HepG2 (cell line): ENCODE data around the gene SEPTIN2. TPM values are rescaled to one million over a fixed set of nuclear protein-coding genes. Genes with fewer than 3 reads are reported as not detected.

Experiments
- ATAC-seq: fragments of 200-7000 bp; cut with Tn5 transposase; 3 replicates; pipeline ENCODE4 v1.9.1; 2020; ENCODE audit warnings: mild to moderate bottlenecking, moderate library complexity
- BruUV-seq: library from RNA; stranded (reverse); fragments of 400-500 nt; replicated peaks from 2 replicates; lab custom pipeline; 2021; lab: Mats Ljungman, UMichigan
- CTCF ChIA-PET: fragments of 300-600 bp; formaldehyde crosslinking; extraction: SDS; loops from one replicate; lab custom pipeline; 2021; ENCODE audit warnings: low total read pairs, inconsistent platforms, low intra/inter-chr PET ratio; lab: Yijun Ruan, JAX
- POLR2A ChIA-PET: fragments of 350-600 bp; sonication (Branson Sonifier 250); formaldehyde crosslinking; loops from one replicate; lab custom pipeline; 2020; ENCODE audit warnings: antibody characterized with exemption, inconsistent platforms; lab: Yijun Ruan, JAX
- DNase-seq: peaks from one replicate; pipeline ENCODE4 v3.0.0-alpha.2; 2015; ENCODE audit warnings: low spot score
- FAIRE-seq: peaks from 3 replicates; lab custom pipeline; 2011; peaks lifted over from hg19 to GRCh38; lab: Jason Lieb, UNC
- H2AFZ ChIP-seq: one replicate; pipeline ENCODE4 v1.6.1; 2011; ENCODE audit warnings: low read length, inconsistent platforms
- H3K27ac ChIP-seq: fragments of 300-600 bp; 3 replicates; pipeline ENCODE4 v1.8.0; 2011; ENCODE audit warnings: mixed run types, mild to moderate bottlenecking, mixed read lengths, low read length, inconsistent platforms; ENCODE audit not compliant: insufficient read depth; ENCODE audit errors: extremely low read length
- H3K27me3 ChIP-seq, 2 experiments: fragments of 200-600 bp in 1 of 2; 2 replicates in 1 of 2; 3 replicates in 1 of 2; pipeline versions ENCODE4 v1.6.0 to v1.8.0; 2011; ENCODE audit warnings: low read length in 2 of 2, mild to moderate bottlenecking in 2 of 2, moderate library complexity in 2 of 2, inconsistent platforms in 1 of 2; ENCODE audit not compliant: insufficient read depth in 2 of 2, control insufficient read depth in 1 of 2
- H3K36me3 ChIP-seq, 2 experiments: fragments of 200-600 bp in 1 of 2; replicated peaks in 1 of 2; 2 replicates in 1 of 2; 3 replicates in 1 of 2; pipeline versions ENCODE4 v1.5.1 to v1.8.0; 2011; ENCODE audit warnings: low read length in 2 of 2, inconsistent platforms in 1 of 2; ENCODE audit not compliant: insufficient read depth in 2 of 2, control insufficient read depth in 1 of 2
- H3K4me1 ChIP-seq: 2 replicates; pipeline ENCODE4 v1.5.1; 2012; ENCODE audit warnings: low read length, inconsistent platforms; ENCODE audit not compliant: insufficient read depth
- H3K4me2 ChIP-seq: 2 replicates; pipeline ENCODE4 v1.6.0; 2011; ENCODE audit warnings: low read depth, low read length, inconsistent platforms
- H3K4me3 ChIP-seq, 3 experiments: fragments of 200-600 bp in 1 of 3; sonication (generic), shearing (Covaris generic) in 1 of 3; replicated peaks in 1 of 3; 2 replicates each; pipeline ENCODE4 v1.5.1; 2011 to 2016; ENCODE audit warnings: low read length in 3 of 3, inconsistent platforms in 2 of 3, low read depth in 2 of 3, mild to moderate bottlenecking in 2 of 3, control low read depth in 1 of 3, mixed read lengths in 1 of 3; ENCODE audit not compliant: insufficient read depth in 1 of 3
- H3K79me2 ChIP-seq: one replicate; pipeline ENCODE4 v1.6.1; 2011; ENCODE audit warnings: low read length, inconsistent platforms; ENCODE audit not compliant: insufficient read depth
- H3K9ac ChIP-seq: 2 replicates; pipeline ENCODE4 v1.6.0; 2011; ENCODE audit warnings: mild to moderate bottlenecking, low read depth, low read length, inconsistent platforms; ENCODE audit not compliant: insufficient read depth
- H3K9me3 ChIP-seq: 2 replicates; pipeline ENCODE4 v1.5.1; 2012; ENCODE audit warnings: mild to moderate bottlenecking, low read length
- H4K20me1 ChIP-seq: 2 replicates; pipeline ENCODE4 v1.6.0; 2011; ENCODE audit warnings: inconsistent platforms, mild to moderate bottlenecking, low read length, moderate library complexity; ENCODE audit not compliant: insufficient read depth
- HDAC1 ChIP-seq: sonication (generic); formaldehyde crosslinking; IDR thresholded peaks from 2 replicates; pipeline ENCODE4 v1.5.1; 2020; ENCODE audit warnings: mild to moderate bottlenecking, missing genetic modification reagents
- HOXA5 ChIP-seq: sonication (generic); formaldehyde crosslinking; IDR thresholded peaks from 2 replicates; pipeline ENCODE4 v1.4.0; 2020; ENCODE audit warnings: missing genetic modification reagents
- LBX2 ChIP-seq: sonication (generic); formaldehyde crosslinking; IDR thresholded peaks from 2 replicates; pipeline ENCODE4 v1.5.0; 2020; ENCODE audit warnings: missing genetic modification reagents, mild to moderate bottlenecking, borderline replicate concordance
- RBM22 ChIP-seq: fragments of 200-400 bp; formaldehyde crosslinking; optimal IDR thresholded peaks from 2 replicates; pipeline ENCODE3; 2017; ENCODE audit warnings: mild to moderate bottlenecking, low read length, moderate library complexity
- SRSF4 ChIP-seq: fragments of 200-400 bp; formaldehyde crosslinking; IDR thresholded peaks from one replicate; pipeline ENCODE4 v1.6.1; 2018; ENCODE audit warnings: mild to moderate bottlenecking, low read depth, low read length, moderate library complexity; ENCODE audit not compliant: poor library complexity, severe bottlenecking
- TFAP4 ChIP-seq: sonication (generic); IDR thresholded peaks from 2 replicates; pipeline ENCODE4 v1.6.1; 2016; ENCODE audit warnings: low read depth, borderline replicate concordance
- U2AF2 ChIP-seq: fragments of 200-400 bp; formaldehyde crosslinking; IDR thresholded peaks from 2 replicates; pipeline ENCODE4 v1.6.1; 2017; ENCODE audit warnings: low read depth, mild to moderate bottlenecking, low read length
- ZBTB39 ChIP-seq: sonication (generic); formaldehyde crosslinking; IDR thresholded peaks from 2 replicates; pipeline ENCODE4 v1.5.0; 2020; ENCODE audit warnings: missing genetic modification reagents
- ZFYVE20 ChIP-seq: sonication (generic); formaldehyde crosslinking; IDR thresholded peaks from 2 replicates; pipeline ENCODE4 v1.8.0; 2023; ENCODE audit warnings: low read depth, mild to moderate bottlenecking, moderate library complexity, missing genetic modification reagents, borderline replicate concordance
- ZNF431 ChIP-seq: sonication (generic); formaldehyde crosslinking; IDR thresholded peaks from 2 replicates; pipeline ENCODE4 v1.9.0; 2022; ENCODE audit warnings: missing genetic modification reagents, low read depth, mild to moderate bottlenecking, borderline replicate concordance
- ZNF563 ChIP-seq: sonication (generic); formaldehyde crosslinking; IDR thresholded peaks from 2 replicates; pipeline ENCODE4 v1.8.0; 2022; ENCODE audit warnings: mild to moderate bottlenecking, moderate library complexity, missing genetic modification reagents
- ZNF572 ChIP-seq: sonication (generic); formaldehyde crosslinking; IDR thresholded peaks from 2 replicates; pipeline ENCODE4 v1.5.1; 2020; ENCODE audit warnings: mild to moderate bottlenecking, missing genetic modification reagents
- ZNF777 ChIP-seq: sonication (generic); formaldehyde crosslinking; IDR thresholded peaks from 2 replicates; pipeline ENCODE4 v1.4.0; 2020; ENCODE audit warnings: missing genetic modification reagents
- ZSCAN29 ChIP-seq: sonication (generic); formaldehyde crosslinking; conservative IDR thresholded peaks from 2 replicates; pipeline ENCODE4 v1.4.0; 2020; ENCODE audit warnings: mild to moderate bottlenecking, missing genetic modification reagents
- WGBS: methylation state at CpG from one replicate; pipeline ENCODE4 v1.1.6; 2017; ENCODE audit warnings: low lambda C conversion rate; 5-methylcytosine and 5-hydroxymethylcytosine counted together
- in situ Hi-C: cut with HindIII; loops from 2 replicates; pipeline ENCODE4 v1.10.0; 2017; ENCODE audit warnings: low pct_unique_long_range_greater_than_20kb; ENCODE audit not compliant: extremely low pct_ligation_motif_present
- intact Hi-C: fragments of 100-400 bp; cut with micrococcal nuclease; formaldehyde crosslinking; loops from one replicate; pipeline ENCODE4 v1.10.0; 2022; ENCODE audit not compliant: unreplicated experiment
- polyA plus RNA-seq, 8 experiments: library from polyadenylated mRNA; depleted of rRNA in 3 of 8; stranded (reverse) in 7 of 8; unstranded in 1 of 8; fragments of >200 nt; fragmentation: Illumina TruSeq in 4 of 8; extraction: Trizol in 4 of 8; gene quantifications; 2 replicates each; pipeline versions ENCODE4 v1.2.1 to v1.2.3, GENCODE V29; 2011 to 2016; ENCODE audit warnings: low read depth in 4 of 8, missing spikeins in 1 of 8, mixed read lengths in 1 of 8; ENCODE audit not compliant: insufficient read depth in 1 of 8
- total RNA-seq, 5 experiments: library from RNA; depleted of rRNA; stranded (reverse); fragments of >200 nt; fragmentation: Illumina TruSeq; extraction: Trizol; gene quantifications; 2 replicates each; pipeline ENCODE4 v1.2.3, GENCODE V29; 2016; ENCODE audit warnings: low read depth in 1 of 5

SEPTIN2 gene
- total and polyA plus RNA-seq, 2 of the 13 experiments (the other 11 are each of a cell fraction or from before 2014, with no cell fraction given): 493 to 733 TPM

GRCh38 chr2:241386519-241386918 lies 70.8 kb downstream of the SEPTIN2 start:
- H2AFZ ChIP-seq: no peak overlapping the region
- no peak for DNase-seq
- H4K20me1 ChIP-seq: peaks cover 3% of the 10 kb centered on the region; the same call in 1 of the 2 replicates
- BruUV-seq: no TSS peak
- in situ Hi-C loops (no loop called here), intact Hi-C loops (no loop called here)
- no peak overlapping the region for H3K9ac ChIP-seq
- no peaks in the 10 kb centered on the region for H3K4me1 ChIP-seq
- H3K4me3 ChIP-seq: no peak overlapping the region
- 98% methylated on average over 6 of the region's 6 CpGs for WGBS
- H3K9me3 ChIP-seq: no peaks in the 10 kb centered on the region
- no peak overlapping the region for H3K27ac ChIP-seq
- H3K36me3 ChIP-seq: peaks cover 10 to 27% of the 10 kb centered on the region in 2 experiments
- CTCF ChIA-PET: no interaction called here
- ATAC-seq: no peak
- no peak overlapping the region for H3K4me2 ChIP-seq
- TF ChIP-seq HOXA5: no peak
- no peak for TF ChIP-seq TFAP4
- no peak for TF ChIP-seq U2AF2
- FAIRE-seq: no peak
- H3K27me3 ChIP-seq: no peaks in the 10 kb centered on the region
- POLR2A ChIA-PET: interaction anchor here (0.9 kb wide), 1 partner anchor 70 kb away, joined by 3 read pairs; the partner anchor contains the start of gene SEPTIN2
- H3K79me2 ChIP-seq: peaks cover 11% of the 10 kb centered on the region

GRCh38 chr2:241389697-241390096 lies 74.0 kb downstream of the SEPTIN2 start:
- H3K27me3 ChIP-seq: no peaks in the 10 kb centered on the region
- intact Hi-C loops (no loop called here), in situ Hi-C loops (no loop called here)
- peaks cover 5 to 12% of the 10 kb centered on the region in 2 experiments; a peak in 4 of 5 replicates for H3K36me3 ChIP-seq
- no peaks in the 10 kb centered on the region for H3K4me1 ChIP-seq
- no peak for DNase-seq
- no peaks in the 10 kb centered on the region; the same call in 1 of the 2 replicates for H4K20me1 ChIP-seq
- WGBS: 90% methylated on average over 2 of the region's 2 CpGs
- ChIA-PET CTCF (no interaction called here), POLR2A (no interaction called here)
- no peak for ATAC-seq
- H3K27ac ChIP-seq: no peak overlapping the region
- no peak overlapping the region for H3K9ac ChIP-seq
- peaks cover 5% of the 10 kb centered on the region for H3K79me2 ChIP-seq
- no peak overlapping the region for H2AFZ ChIP-seq
- TF ChIP-seq ZBTB39 (CRISPR knock-in tag): no peak
- TF ChIP-seq ZSCAN29 (CRISPR knock-in tag): no peak
- TF ChIP-seq ZNF572 (CRISPR knock-in tag): no peak
- no peak for TF ChIP-seq ZNF777
- no peak for TF ChIP-seq ZFYVE20 (CRISPR knock-in tag)
- no peak for TF ChIP-seq ZNF431
- no peak for TF ChIP-seq RBM22
- TF ChIP-seq LBX2 (CRISPR knock-in tag): no peak
- no peak for TF ChIP-seq HDAC1 (CRISPR knock-in tag)
- no peak for TF ChIP-seq SRSF4
- no peak for TF ChIP-seq ZNF563 (CRISPR knock-in tag)
- H3K4me3 ChIP-seq: no peak overlapping the region
- no peaks in the 10 kb centered on the region for H3K9me3 ChIP-seq
- no TSS peak for BruUV-seq
- H3K4me2 ChIP-seq: no peak overlapping the region
- FAIRE-seq: no peak
